Osteoblast (primary cell): ENCODE measurements around the gene INTS15. TPM values are rescaled to one million over a fixed set of nuclear protein-coding genes. Genes with fewer than 3 reads are reported as not detected.
A peak's percentile ranks its signal among the peaks of the same experiment; 100 is the strongest.

Experiments
- DNase-seq: peaks from one replicate; pipeline ENCODE4 v3.0.0; 2011; ENCODE audit warnings: low spot score, mixed read lengths; ENCODE audit not compliant: insufficient read length; ENCODE audit errors: missing footprints
- H2AFZ ChIP-seq: 2 replicates; pipeline ENCODE4 v1.6.0; 2011; ENCODE audit warnings: mild to moderate bottlenecking, low read length
- H3K27ac ChIP-seq: 2 replicates; pipeline ENCODE4 v1.5.1; 2011; ENCODE audit warnings: mild to moderate bottlenecking, low read depth, low read length, moderate library complexity
- H3K27me3 ChIP-seq: 2 replicates; pipeline ENCODE4 v1.6.0; 2012; ENCODE audit warnings: mild to moderate bottlenecking, control low read depth, inconsistent platforms, low read length, moderate library complexity; ENCODE audit not compliant: insufficient read depth
- H3K36me3 ChIP-seq: 2 replicates; pipeline ENCODE4 v1.5.1; 2011; ENCODE audit warnings: mild to moderate bottlenecking, low read length, control low read depth, moderate library complexity; ENCODE audit not compliant: insufficient read depth
- H3K4me1 ChIP-seq: 2 replicates; pipeline ENCODE4 v1.5.1; 2011; ENCODE audit warnings: mild to moderate bottlenecking, low read length, control low read depth, moderate library complexity; ENCODE audit not compliant: insufficient read depth
- H3K4me2 ChIP-seq: 2 replicates; pipeline ENCODE4 v1.6.0; 2011; ENCODE audit warnings: mild to moderate bottlenecking, low read length; ENCODE audit not compliant: insufficient read depth
- H3K4me3 ChIP-seq: fragments of 200-600 bp; sonication (generic); 3 replicates; pipeline ENCODE4 v1.5.1; 2012; ENCODE audit warnings: mild to moderate bottlenecking, low read length, inconsistent platforms; ENCODE audit not compliant: insufficient read depth
- H3K79me2 ChIP-seq: 2 replicates; pipeline ENCODE4 v1.6.0; 2012; ENCODE audit warnings: mild to moderate bottlenecking, low read length, control low read depth, inconsistent platforms; ENCODE audit not compliant: insufficient read depth
- H3K9me3 ChIP-seq: 2 replicates; pipeline ENCODE4 v1.5.1; 2011; ENCODE audit warnings: low read depth, low read length, control low read depth
- H4K20me1 ChIP-seq: 2 replicates; pipeline ENCODE4 v1.6.0; 2012; ENCODE audit warnings: mild to moderate bottlenecking, low read length, control low read depth; ENCODE audit not compliant: insufficient read depth
- CTCF ChIP-seq: IDR thresholded peaks from 2 replicates; pipeline ENCODE4 v1.5.1; 2011; ENCODE audit warnings: mild to moderate bottlenecking, low read depth, low read length, moderate library complexity; ENCODE audit errors: extremely low read depth
- total RNA-seq: library from RNA; depleted of rRNA; stranded (reverse); fragments of >200 nt; gene quantifications from 2 replicates; pipeline ENCODE4 v1.2.3, GENCODE V29; 2012

Gene INTS15
- 11.9 and 13.0 TPM in 2 replicates for total RNA-seq

GRCh38 chr7:6589829-6590644 is at the start of gene INTS15:
Gene INTS15 (plus strand): TSS chr7:6590021. CDS start chr7:6590284, 263 bp downstream.
- H3K4me2 ChIP-seq = peak within 1 kb of the TSS; percentile 93
- peak within 1 kb of the TSS; percentile 32 for H3K27ac ChIP-seq
- H4K20me1 ChIP-seq = no peaks in the 10 kb centered on the region
- DNase-seq = peak; percentile 99
- H3K79me2 ChIP-seq = peaks cover 14% of the 10 kb centered on the region
- peak within 1 kb of the TSS; percentile 94 for H3K4me3 ChIP-seq
- peak within 1 kb of the TSS; percentile 89 for H2AFZ ChIP-seq
- no peaks in the 10 kb centered on the region for H3K9me3 ChIP-seq
- TF ChIP-seq CTCF = peak; percentile 49
- H3K27me3 ChIP-seq = no peaks in the 10 kb centered on the region
- H3K36me3 ChIP-seq = peaks cover 26% of the 10 kb centered on the region
- peaks cover 5% of the 10 kb centered on the region for H3K4me1 ChIP-seq

DNA sequence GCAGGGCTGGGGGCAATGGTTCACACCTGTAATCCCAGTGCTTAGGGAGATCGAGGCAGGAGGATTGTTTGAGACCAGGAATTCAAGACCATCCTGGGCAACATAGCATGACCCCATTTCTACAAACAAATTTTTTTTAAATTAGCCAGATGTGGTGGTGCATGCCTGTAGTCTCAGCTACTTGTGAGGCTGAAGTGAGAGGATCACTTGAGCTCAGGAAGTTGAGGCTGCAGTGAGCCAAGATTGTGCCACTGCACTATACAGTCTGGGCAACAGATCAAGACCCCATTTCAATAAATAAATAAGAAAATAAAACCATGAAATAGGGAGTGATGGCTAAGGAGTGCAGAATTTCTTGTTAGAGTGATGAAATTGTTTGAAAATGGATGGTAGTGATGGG is 47.5 kb upstream of the INTS15 start:
- Histone ChIP-seq H3K9me3 (no peaks in the 10 kb centered on the region), H3K36me3 (no peaks in the 10 kb centered on the region), H3K27ac (no peak overlapping the region), H2AFZ (no peak overlapping the region), H3K4me3 (no peak overlapping the region), H4K20me1 (peaks cover 2% of the 10 kb centered on the region), H3K4me1 (no peaks in the 10 kb centered on the region), H3K4me2 (no peak overlapping the region), H3K27me3 (no peaks in the 10 kb centered on the region), H3K79me2 (no peaks in the 10 kb centered on the region)
- no peak for DNase-seq
- no peak for TF ChIP-seq CTCF

- no peak for TF ChIP-seq CTCF
- H3K27me3 ChIP-seq = no peaks in the 10 kb centered on the region
Measured at GRCh38 chr7:6545398-6546126, 44.3 kb upstream of the INTS15 start.

More at GRCh38 chr7:6545398-6546126, 44.3 kb upstream of the INTS15 start:
- Histone ChIP-seq H3K4me3 (no peak overlapping the region), H3K36me3 (no peaks in the 10 kb centered on the region), H4K20me1 (peaks cover 2% of the 10 kb centered on the region), H3K4me2 (no peak overlapping the region), H3K79me2 (no peaks in the 10 kb centered on the region), H2AFZ (no peak overlapping the region), H3K9me3 (no peaks in the 10 kb centered on the region), H3K4me1 (no peaks in the 10 kb centered on the region), H3K27ac (no peak overlapping the region)
- no peak for DNase-seq
